NCI-H69 (cell line): Measurements from ENCODE around the gene CX3CR1.
"Not testable (repeated sequence)": the region's sequence is repeated elsewhere in the genome, so short reads cannot be mapped to it uniquely, and the experiment has no call there.

Source experiments
- DNase-seq: peaks from one replicate; lab custom pipeline; 2025; lab: John Stamatoyannopoulos, UW

Gene CX3CR1

GRCh38 chr3:39267631-39268548 lies 11.9 kb downstream of the CX3CR1 start:
- no peak for DNase-seq

GRCh38 chr3:39264053-39264452 lies 15.8 kb downstream of the CX3CR1 start:
- DNase-seq = no peak

GRCh38 chr3:39263576-39263975 lies 16.3 kb downstream of the CX3CR1 start:
- DNase-seq = no peak

- no peak for DNase-seq
These were observed 17.0 kb downstream of the CX3CR1 start for GRCh38 chr3:39262846-39263245.

GRCh38 chr3:39261726-39262125 lies 18.1 kb downstream of the CX3CR1 start:
- no peak for DNase-seq

GRCh38 chr3:39260957-39261356 lies 18.9 kb downstream of the CX3CR1 start:
- peak; percentile 38 for DNase-seq

- no peak for DNase-seq
These were observed 19.5 kb downstream of the CX3CR1 start for GRCh38 chr3:39260318-39260717.

GRCh38 chr3:39255503-39256325 lies 24.1 kb downstream of the CX3CR1 start:
- DNase-seq = no peak

GRCh38 chr3:39254806-39255449 lies 24.9 kb downstream of the CX3CR1 start:
- no peak for DNase-seq

- no peak for DNase-seq
These were observed 28.3 kb downstream of the CX3CR1 start for GRCh38 chr3:39251576-39251975.

- DNase-seq = no peak
These were observed 29.6 kb downstream of the CX3CR1 start for GRCh38 chr3:39250116-39250747.

- no peak for DNase-seq
These were observed 30.3 kb downstream of the CX3CR1 start for GRCh38 chr3:39249453-39250115.

- DNase-seq = no peak
These were observed 38.3 kb downstream of the CX3CR1 start for GRCh38 chr3:39241561-39241960.

GRCh38 chr3:39237027-39237426 lies 42.8 kb downstream of the CX3CR1 start:
- no peak for DNase-seq

- DNase-seq = no peak
These were observed 45.2 kb downstream of the CX3CR1 start for GRCh38 chr3:39234651-39235050.

- no peak for DNase-seq
These were observed 47.0 kb downstream of the CX3CR1 start for GRCh38 chr3:39232859-39233258.

- DNase-seq = no peak
These were observed 49.4 kb downstream of the CX3CR1 start for GRCh38 chr3:39230453-39230852.

- DNase-seq = no peak
These were observed 51.3 kb downstream of the CX3CR1 start for GRCh38 chr3:39228496-39228895.

- not testable (repeated sequence) for DNase-seq
These were observed 52.2 kb downstream of the CX3CR1 start for GRCh38 chr3:39227596-39227995.

- no peak for DNase-seq
These were observed 53.6 kb downstream of the CX3CR1 start for GRCh38 chr3:39226106-39226741.

- DNase-seq = no peak
These were observed 55.5 kb downstream of the CX3CR1 start for GRCh38 chr3:39224288-39224687.
